ENCODE data around the gene TGFBI. TPM values are rescaled to one million over a fixed set of nuclear protein-coding genes. Genes with fewer than 3 reads are reported as not detected.

TGFBI gene
- total and polyA plus RNA-seq, 9 of the 15 experiments (the other 6 are each of a cell fraction or from before 2014, with no cell fraction given): 0.05 to 0.62 (median 0.08) TPM; not detected in 6

DNA sequence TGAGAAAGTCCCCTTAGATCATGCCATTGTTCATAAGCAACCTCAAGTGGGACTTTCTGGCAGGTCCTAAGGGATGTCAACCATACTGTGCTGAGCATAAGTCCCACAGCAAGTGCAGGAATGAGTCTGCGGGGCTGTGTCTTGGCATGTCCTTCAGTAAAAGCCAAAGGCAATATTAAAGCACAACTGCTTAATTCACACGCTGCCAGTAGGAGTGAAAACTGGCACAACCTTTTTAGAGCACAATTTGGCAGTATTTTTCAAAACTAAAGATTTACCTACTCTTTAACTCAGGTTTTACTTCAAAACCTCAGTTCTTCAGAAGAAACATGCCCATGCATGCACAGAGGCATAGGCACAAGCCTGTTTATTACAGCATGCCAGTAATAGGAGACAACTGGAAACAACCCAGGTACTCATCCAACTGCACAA is 79.4 kb downstream of the TGFBI start:
- no TSS peak for BruUV-seq (replicated peaks)
- Histone ChIP-seq H4K20me1 (replicated peaks; ENCODE audit: control insufficient read depth, insufficient read depth, low read length) (no peaks in the 10 kb centered on the region), H3K4me1 (replicated peaks in 1 of 2; ENCODE audit: control insufficient read depth in 2 of 2, insufficient read depth in 2 of 2, low read length in 2 of 2) (no peaks in the 10 kb centered on the region; a peak in 2 of 5 replicates), H3K27ac (ENCODE audit: extremely low read depth, low read depth, low read length) (no peak overlapping the region), H3K27me3 (ENCODE audit: control insufficient read depth in 2 of 2, insufficient read depth in 2 of 2, low read length in 2 of 2) (peaks cover 10 to 17% of the 10 kb centered on the region in 2 experiments; a peak in 3 of 5 replicates), H3K4me2 (ENCODE audit: insufficient read depth, low read length) (no peak overlapping the region), H2AFZ (ENCODE audit: low read depth, low read length) (no peak overlapping the region), H3K9me3 (replicated peaks; ENCODE audit: control insufficient read depth, insufficient read depth, low read depth, low read length) (no peaks in the 10 kb centered on the region), H3K9me1 (ENCODE audit: control insufficient read depth, insufficient read depth, low read length) (no peaks in the 10 kb centered on the region), H3K79me2 (ENCODE audit: control insufficient read depth, insufficient read depth, low read length) (no peaks in the 10 kb centered on the region), H3K36me3 (ENCODE audit: control insufficient read depth, insufficient read depth, low read length) (no peaks in the 10 kb centered on the region), H3K4me3 (no peak overlapping the region), H3K9ac (ENCODE audit: insufficient read depth in 1 of 2, low read depth in 2 of 2, low read length in 2 of 2) (no peak overlapping the region)
- ChIA-PET POLR2A (no interaction called here), CTCF (ENCODE audit: low intra/inter-chr PET ratio) (no interaction called here)
- TF ChIP-seq, protein P1, sequence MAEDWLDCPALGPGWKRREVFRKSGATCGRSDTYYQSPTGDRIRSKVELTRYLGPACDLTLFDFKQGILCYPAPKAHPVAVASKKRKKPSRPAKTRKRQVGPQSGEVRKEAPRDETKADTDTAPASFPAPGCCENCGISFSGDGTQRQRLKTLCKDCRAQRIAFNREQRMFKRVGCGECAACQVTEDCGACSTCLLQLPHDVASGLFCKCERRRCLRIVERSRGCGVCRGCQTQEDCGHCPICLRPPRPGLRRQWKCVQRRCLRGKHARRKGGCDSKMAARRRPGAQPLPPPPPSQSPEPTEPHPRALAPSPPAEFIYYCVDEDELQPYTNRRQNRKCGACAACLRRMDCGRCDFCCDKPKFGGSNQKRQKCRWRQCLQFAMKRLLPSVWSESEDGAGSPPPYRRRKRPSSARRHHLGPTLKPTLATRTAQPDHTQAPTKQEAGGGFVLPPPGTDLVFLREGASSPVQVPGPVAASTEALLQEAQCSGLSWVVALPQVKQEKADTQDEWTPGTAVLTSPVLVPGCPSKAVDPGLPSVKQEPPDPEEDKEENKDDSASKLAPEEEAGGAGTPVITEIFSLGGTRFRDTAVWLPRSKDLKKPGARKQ (CRISPR knock-in tag; IDR thresholded peaks at IDR 0.05): no peak
- TF ChIP-seq ZZZ3 (IDR thresholded peaks at IDR 0.05): no peak
- no peak for TF ChIP-seq ZC3H4 (CRISPR knock-in tag; IDR thresholded peaks at IDR 0.05; ENCODE audit: borderline replicate concordance)
- DNase-seq (ENCODE audit: extremely low read depth in 1 of 4, low spot score in 3 of 4): no peak
- no peak for FAIRE-seq
- intact Hi-C loops (cut with micrococcal nuclease) (no loop called here), in situ Hi-C loops (cut with MboI) (no loop called here)
- WGBS (ENCODE audit: insufficient coverage, low coverage, missing lambda C conversion rate): 5% methylated on average over 2 of the region's 2 CpGs
- ATAC-seq: no peak

DNA sequence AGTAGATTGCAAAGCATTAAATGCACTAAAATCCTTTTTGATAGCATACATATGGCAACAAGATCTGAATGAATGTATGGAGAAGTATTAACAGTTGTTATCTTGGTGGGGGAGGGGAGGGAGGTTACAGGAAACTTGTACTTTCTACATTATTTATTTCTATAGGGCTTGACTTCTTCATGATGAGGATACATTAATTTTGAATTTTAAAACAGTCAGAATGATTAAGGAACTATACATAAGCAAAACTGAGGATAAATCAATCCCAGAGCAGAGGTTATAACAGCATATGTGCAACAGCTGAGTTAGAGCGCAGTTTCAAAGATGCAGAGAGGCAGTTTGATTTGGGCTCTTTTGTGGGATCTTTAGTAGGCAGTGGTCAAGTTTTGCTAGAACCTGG is 80.0 kb downstream of the TGFBI start:
- in situ Hi-C loops (cut with MboI): no loop called here
- CTCF ChIA-PET (ENCODE audit: low intra/inter-chr PET ratio): no interaction called here
- no peak for TF ChIP-seq ETV5 (CRISPR knock-in tag; IDR thresholded peaks at IDR 0.05; ENCODE audit: low read depth)
- TF ChIP-seq ZNF253 (CRISPR knock-in tag; conservative IDR thresholded peaks at IDR 0.05): no peak
- TF ChIP-seq BDP1 (IDR thresholded peaks at IDR 0.05; ENCODE audit: insufficient read depth, insufficient read length): no peak
- TF ChIP-seq, protein P2, sequence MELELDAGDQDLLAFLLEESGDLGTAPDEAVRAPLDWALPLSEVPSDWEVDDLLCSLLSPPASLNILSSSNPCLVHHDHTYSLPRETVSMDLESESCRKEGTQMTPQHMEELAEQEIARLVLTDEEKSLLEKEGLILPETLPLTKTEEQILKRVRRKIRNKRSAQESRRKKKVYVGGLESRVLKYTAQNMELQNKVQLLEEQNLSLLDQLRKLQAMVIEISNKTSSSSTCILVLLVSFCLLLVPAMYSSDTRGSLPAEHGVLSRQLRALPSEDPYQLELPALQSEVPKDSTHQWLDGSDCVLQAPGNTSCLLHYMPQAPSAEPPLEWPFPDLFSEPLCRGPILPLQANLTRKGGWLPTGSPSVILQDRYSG (tag; conservative IDR thresholded peaks at IDR 0.05; ENCODE audit: low read depth): no peak
- no peak for TF ChIP-seq PHF8 (IDR thresholded peaks at IDR 0.05; ENCODE audit: borderline replicate concordance, low read length)
- no peak for TF ChIP-seq ZNF133 (CRISPR knock-in tag; IDR thresholded peaks at IDR 0.05)
- TF ChIP-seq, protein P3, sequence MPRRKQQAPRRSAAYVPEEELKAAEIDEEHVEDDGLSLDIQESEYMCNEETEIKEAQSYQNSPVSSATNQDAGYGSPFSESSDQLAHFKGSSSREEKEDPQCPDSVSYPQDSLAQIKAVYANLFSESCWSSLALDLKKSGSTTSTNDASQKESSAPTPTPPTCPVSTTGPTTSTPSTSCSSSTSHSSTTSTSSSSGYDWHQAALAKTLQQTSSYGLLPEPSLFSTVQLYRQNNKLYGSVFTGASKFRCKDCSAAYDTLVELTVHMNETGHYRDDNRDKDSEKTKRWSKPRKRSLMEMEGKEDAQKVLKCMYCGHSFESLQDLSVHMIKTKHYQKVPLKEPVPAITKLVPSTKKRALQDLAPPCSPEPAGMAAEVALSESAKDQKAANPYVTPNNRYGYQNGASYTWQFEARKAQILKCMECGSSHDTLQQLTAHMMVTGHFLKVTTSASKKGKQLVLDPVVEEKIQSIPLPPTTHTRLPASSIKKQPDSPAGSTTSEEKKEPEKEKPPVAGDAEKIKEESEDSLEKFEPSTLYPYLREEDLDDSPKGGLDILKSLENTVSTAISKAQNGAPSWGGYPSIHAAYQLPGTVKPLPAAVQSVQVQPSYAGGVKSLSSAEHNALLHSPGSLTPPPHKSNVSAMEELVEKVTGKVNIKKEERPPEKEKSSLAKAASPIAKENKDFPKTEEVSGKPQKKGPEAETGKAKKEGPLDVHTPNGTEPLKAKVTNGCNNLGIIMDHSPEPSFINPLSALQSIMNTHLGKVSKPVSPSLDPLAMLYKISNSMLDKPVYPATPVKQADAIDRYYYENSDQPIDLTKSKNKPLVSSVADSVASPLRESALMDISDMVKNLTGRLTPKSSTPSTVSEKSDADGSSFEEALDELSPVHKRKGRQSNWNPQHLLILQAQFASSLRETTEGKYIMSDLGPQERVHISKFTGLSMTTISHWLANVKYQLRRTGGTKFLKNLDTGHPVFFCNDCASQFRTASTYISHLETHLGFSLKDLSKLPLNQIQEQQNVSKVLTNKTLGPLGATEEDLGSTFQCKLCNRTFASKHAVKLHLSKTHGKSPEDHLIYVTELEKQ (CRISPR knock-in tag; IDR thresholded peaks at IDR 0.05): no peak

More for the DNA sequence above, 80.0 kb downstream of the TGFBI start:
- FAIRE-seq: no peak
- ATAC-seq: no peak
- Histone ChIP-seq H3K4me3 (no peak overlapping the region), H3K4me1 (replicated peaks in 1 of 2; ENCODE audit: control insufficient read depth in 2 of 2, insufficient read depth in 2 of 2, low read length in 2 of 2) (no peaks in the 10 kb centered on the region; a peak in 2 of 5 replicates), H3K9ac (ENCODE audit: insufficient read depth in 1 of 2, low read depth in 2 of 2, low read length in 2 of 2) (no peak overlapping the region), H3K36me3 (ENCODE audit: control insufficient read depth, insufficient read depth, low read length) (no peaks in the 10 kb centered on the region), H3K27ac (ENCODE audit: extremely low read depth, low read depth, low read length) (no peak overlapping the region), H4K20me1 (replicated peaks; ENCODE audit: control insufficient read depth, insufficient read depth, low read length) (no peaks in the 10 kb centered on the region), H3K9me3 (replicated peaks; ENCODE audit: control insufficient read depth, insufficient read depth, low read depth, low read length) (no peaks in the 10 kb centered on the region), H3K27me3 (ENCODE audit: control insufficient read depth in 2 of 2, insufficient read depth in 2 of 2, low read length in 2 of 2) (peaks cover 10 to 17% of the 10 kb centered on the region in 2 experiments; a peak in 3 of 5 replicates), H3K79me2 (ENCODE audit: control insufficient read depth, insufficient read depth, low read length) (no peaks in the 10 kb centered on the region), H3K9me1 (ENCODE audit: control insufficient read depth, insufficient read depth, low read length) (no peaks in the 10 kb centered on the region), H2AFZ (ENCODE audit: low read depth, low read length) (no peak overlapping the region), H3K4me2 (ENCODE audit: insufficient read depth, low read length) (no peak overlapping the region)
- POLR2A ChIA-PET: interaction anchor here (0.6 to 1.1 kb wide), 2 partner anchors 31 to 156 kb away, joined by 3 read pairs; no protein-coding TSS in a partner anchor
- intact Hi-C loops (cut with micrococcal nuclease): no loop called here
- WGBS (ENCODE audit: insufficient coverage, low coverage, missing lambda C conversion rate): 20% methylated on average over 1 of the region's 1 CpG
- no TSS peak for BruUV-seq (replicated peaks)
- no peak for DNase-seq (ENCODE audit: extremely low read depth in 1 of 4, low spot score in 3 of 4)
